GM13976 (cell line): ENCODE data around the gene SLC46A2.

Source experiments
- DNase-seq: peaks from one replicate; pipeline ENCODE4 v3.0.0; 2012; ENCODE audit warnings: low spot score
- in situ Hi-C: fragments of 300-500 bp; cut with MboI; formaldehyde crosslinking; loops from one replicate; pipeline ENCODE4 v1.12.0; 2022; ENCODE audit warnings: low sequenced_read_pairs, mixed read lengths, inconsistent platforms; ENCODE audit not compliant: unreplicated experiment
- TF ChIP-seq, protein P1 (sequence below): IDR thresholded peaks from 2 replicates; pipeline ENCODE4 v1.5.1; 2012; ENCODE audit warnings: borderline replicate concordance, mild to moderate bottlenecking; ENCODE audit not compliant: insufficient read depth; ENCODE audit errors: extremely low read depth, missing control alignments, control extremely low read depth

The SLC46A2 gene

DNA sequence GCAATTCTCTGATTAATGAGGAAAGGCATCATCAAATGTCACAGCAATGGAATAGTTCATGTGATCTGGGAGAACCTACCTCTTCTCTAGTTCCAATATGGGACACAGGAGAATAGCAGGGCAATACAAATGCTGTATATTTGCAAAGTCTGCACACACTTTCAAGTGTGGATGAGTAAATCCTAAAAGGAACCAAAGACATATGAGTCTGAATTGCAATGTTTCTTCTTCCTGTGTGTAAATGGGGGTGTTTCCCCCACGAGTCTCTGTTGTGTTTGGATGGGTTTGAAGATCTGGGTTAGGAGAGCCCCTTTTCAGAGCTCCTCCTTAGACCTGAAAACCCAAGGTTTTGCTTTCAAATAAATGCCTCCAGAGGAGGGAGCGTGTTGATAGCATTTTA, 26.9 kb downstream of the SLC46A2 start:
- in situ Hi-C loops = no loop called here
- TF ChIP-seq, protein P1, sequence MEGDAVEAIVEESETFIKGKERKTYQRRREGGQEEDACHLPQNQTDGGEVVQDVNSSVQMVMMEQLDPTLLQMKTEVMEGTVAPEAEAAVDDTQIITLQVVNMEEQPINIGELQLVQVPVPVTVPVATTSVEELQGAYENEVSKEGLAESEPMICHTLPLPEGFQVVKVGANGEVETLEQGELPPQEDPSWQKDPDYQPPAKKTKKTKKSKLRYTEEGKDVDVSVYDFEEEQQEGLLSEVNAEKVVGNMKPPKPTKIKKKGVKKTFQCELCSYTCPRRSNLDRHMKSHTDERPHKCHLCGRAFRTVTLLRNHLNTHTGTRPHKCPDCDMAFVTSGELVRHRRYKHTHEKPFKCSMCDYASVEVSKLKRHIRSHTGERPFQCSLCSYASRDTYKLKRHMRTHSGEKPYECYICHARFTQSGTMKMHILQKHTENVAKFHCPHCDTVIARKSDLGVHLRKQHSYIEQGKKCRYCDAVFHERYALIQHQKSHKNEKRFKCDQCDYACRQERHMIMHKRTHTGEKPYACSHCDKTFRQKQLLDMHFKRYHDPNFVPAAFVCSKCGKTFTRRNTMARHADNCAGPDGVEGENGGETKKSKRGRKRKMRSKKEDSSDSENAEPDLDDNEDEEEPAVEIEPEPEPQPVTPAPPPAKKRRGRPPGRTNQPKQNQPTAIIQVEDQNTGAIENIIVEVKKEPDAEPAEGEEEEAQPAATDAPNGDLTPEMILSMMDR = no peak
- DNase-seq = peak; percentile 59

DNA sequence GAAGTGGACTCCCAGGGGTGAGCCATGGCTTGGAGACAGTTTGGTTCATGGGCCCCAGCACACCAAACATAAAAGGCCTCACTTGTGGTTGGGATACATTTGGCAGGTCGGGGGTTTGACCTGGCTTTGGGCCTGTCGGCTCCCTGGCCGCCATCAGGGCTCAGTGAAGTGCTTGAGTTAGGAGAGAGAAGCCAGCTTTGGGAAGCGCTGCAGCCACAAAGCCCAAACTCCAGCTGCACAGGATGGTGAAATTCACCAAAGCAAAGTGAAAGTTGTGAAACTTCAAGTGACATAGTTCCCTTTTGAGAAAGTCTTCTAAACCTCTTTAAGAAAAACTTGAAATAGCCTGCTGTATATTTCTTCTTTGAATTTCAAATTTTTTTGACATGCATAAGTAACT, 27.5 kb downstream of the SLC46A2 start:
- in situ Hi-C loops = no loop called here
- TF ChIP-seq, protein P1 = no peak
- DNase-seq = no peak

DNA sequence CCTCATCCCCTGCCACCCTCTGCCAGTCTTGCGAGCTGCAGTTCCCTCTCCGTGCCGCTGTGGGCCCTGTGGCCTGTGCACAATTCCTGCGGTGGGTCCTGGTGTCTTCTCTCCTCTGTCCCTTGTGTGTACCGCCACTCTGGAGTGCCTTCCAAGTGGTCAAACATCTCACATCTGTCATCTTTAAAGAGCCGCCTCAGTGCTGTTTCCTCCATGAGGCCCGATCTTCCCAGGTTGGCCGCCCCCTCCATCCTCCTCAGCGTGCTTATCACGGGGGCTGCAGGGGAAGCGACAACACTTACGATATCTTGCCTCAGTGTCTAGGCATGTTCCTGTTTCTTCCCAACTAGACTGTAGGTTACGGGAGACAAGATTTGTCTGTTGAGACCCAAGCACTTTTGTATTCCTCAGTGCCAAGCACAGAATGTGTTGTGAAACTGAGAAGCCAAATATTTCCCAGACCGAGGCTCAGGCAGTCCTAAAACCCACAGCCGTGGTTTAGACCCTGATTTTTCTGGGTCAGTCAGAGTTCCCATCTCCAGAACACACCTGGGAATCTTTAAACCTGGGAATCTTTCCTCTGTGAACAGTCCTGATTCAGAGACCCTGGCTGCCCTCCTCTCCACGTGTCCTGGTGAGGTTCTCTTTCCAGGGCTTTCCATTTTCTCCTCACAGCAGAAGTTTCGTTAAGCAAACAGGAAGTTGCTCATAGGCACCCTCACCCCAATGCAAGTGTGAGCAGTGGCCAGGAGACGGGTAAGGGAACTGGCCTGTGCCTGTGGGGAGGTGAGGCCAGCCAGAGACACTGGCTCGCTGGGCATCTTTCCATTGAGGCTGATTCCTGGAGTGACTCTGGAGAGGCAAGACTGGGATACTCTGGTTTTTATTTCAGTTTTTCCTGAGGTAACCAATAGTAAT, 28.8 kb downstream of the SLC46A2 start:
- DNase-seq = no peak
- in situ Hi-C loops = no loop called here

DNA sequence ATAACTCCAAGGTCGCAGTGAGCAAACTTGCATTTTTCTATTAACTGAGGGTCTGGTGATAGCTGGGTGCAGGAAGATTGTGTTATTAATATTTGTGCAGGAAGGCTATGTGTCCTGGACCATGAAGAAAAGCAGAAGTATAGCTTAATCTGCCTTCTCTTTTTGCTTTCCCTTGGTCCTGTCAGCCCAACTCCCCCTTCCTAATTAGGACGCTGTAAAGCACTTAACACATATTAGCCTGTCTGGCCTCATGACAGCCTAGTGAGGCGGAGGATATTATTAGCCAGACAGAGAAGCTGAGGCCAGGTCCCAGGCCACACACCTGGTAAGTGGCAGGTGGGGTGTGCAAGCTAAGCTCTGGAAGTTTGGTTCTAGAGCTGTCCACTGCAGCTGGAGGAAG, 29.5 kb downstream of the SLC46A2 start:
- TF ChIP-seq, protein P1 = no peak
- in situ Hi-C loops = no loop called here
- DNase-seq = no peak

More for the DNA sequence above, 28.8 kb downstream of the SLC46A2 start:
- TF ChIP-seq, protein P1 = no peak

DNA sequence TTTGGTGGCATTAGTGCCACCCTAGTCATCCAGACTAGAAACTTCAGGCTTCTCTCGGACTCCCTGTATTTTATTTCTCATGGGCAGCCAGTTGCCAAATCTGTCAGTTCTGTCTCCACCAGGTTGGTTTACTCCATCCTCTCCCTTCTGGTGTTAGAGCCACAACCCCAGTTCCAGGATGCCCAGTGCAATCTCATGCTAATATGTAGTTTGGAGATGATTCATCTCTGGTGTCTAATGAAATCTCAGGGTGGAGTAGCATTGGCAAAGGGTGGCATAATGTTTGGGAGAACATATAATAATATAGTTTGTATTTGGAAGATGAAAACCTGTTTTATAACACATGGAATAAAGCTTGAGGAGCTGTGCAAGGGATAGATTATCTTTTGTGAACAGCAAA, 30.2 kb downstream of the SLC46A2 start:
- in situ Hi-C loops = no loop called here
- TF ChIP-seq, protein P1 = no peak
- DNase-seq = no peak

DNA sequence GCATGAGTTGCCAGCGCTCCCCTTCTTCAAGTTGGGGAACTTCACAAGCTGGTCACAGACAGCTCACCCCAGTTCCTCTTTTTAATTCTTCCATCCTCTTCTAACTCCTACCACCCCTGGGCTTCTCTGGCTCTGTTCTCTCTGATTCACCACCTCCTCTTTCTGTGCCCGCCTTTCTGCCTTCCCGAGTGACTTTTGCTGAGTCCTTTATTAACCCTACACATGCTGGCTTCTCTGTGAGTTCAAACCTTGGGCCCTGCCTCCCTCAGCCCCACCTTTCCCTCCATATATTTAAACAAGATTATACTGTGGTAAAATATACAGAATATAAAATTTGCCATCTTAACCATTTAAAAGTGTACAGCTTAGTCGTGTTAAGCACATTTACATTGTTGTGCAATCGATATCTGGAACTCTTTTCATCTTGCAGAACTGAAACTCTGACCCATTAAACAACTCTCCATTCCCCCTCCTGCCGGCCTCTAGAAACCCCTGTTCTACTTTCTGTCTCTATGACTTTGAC, 32.0 kb downstream of the SLC46A2 start:
- TF ChIP-seq, protein P1 = no peak
- in situ Hi-C loops = no loop called here
- peak; percentile 55 for DNase-seq
